Heart right ventricle (tissue), 16 donors: Measurements from ENCODE around the gene KIR3DL3. TPM values are rescaled to one million over a fixed set of nuclear protein-coding genes. Genes with fewer than 3 reads are reported as not detected.

Source experiments
- ATAC-seq, 8 donors: fragments of 200-7000 bp; cut with Tn5 transposase; one replicate each; pipeline ENCODE4 v1.9.1; 2020; ENCODE audit warnings: mild to moderate bottlenecking in 8 of 8, moderate library complexity in 8 of 8, moderate number of reproducible peaks in 1 of 8
- DNase-seq, 2 donors: peaks; one replicate each; pipeline ENCODE4 v3.0.0-alpha.2; 2020
- H3K27ac ChIP-seq, 10 donors: fragments of 200-600 bp; sonication (generic) in 2 of 10; one replicate each; pipeline versions ENCODE4 v1.5.0 to v1.8.0; 2020 to 2022; ENCODE audit warnings: mild to moderate bottlenecking in 3 of 10
- H3K27me3 ChIP-seq, 7 donors: fragments of 200-600 bp; one replicate each; pipeline ENCODE4 v1.8.0; 2021 to 2022; ENCODE audit warnings: mild to moderate bottlenecking in 2 of 7
- H3K36me3 ChIP-seq, 9 donors: fragments of 200-600 bp; sonication (generic) in 1 of 9; one replicate each; pipeline versions ENCODE4 v1.5.0 to v1.8.0; 2020 to 2022; ENCODE audit warnings: mild to moderate bottlenecking in 2 of 9
- H3K4me1 ChIP-seq, 9 donors: fragments of 200-600 bp; sonication (generic) in 1 of 9; one replicate each; pipeline versions ENCODE4 v1.5.0 to v1.8.0; 2020 to 2022; ENCODE audit warnings: mild to moderate bottlenecking in 4 of 9
- H3K4me3 ChIP-seq, 10 donors: fragments of 200-600 bp; sonication (generic) in 2 of 10; one replicate each; pipeline versions ENCODE4 v1.5.0 to v1.8.0; 2020 to 2022; ENCODE audit warnings: mild to moderate bottlenecking in 7 of 10, moderate library complexity in 2 of 10
- H3K9me3 ChIP-seq, 11 donors: fragments of 200-600 bp in 10 of 11; sonication (generic) in 2 of 11; one replicate each; pipeline versions ENCODE4 v1.5.0 to v1.8.0; 2013 to 2022; ENCODE audit warnings: mild to moderate bottlenecking in 2 of 11, control low read depth in 1 of 11, moderate library complexity in 1 of 11
- whole genome bisulfite sequencing, 2 donors: extraction: QIAGEN DNeasy Blood & Tissue Kit; methylation state at CpG; one replicate each; pipeline ENCODE4 v1.1.7; 2013; ENCODE audit warnings: inconsistent platforms in 1 of 2; 5-methylcytosine and 5-hydroxymethylcytosine counted together
- intact Hi-C, 10 donors: fragments of 100-400 bp; cut with DNase I; formaldehyde crosslinking; loops; one replicate each; pipeline versions ENCODE4 v1.11.1 to v1.14.2; 2022
- polyA plus RNA-seq, 2 donors: library from polyadenylated mRNA; stranded (reverse); fragments of 200-250 nt; gene quantifications; one replicate each; pipeline ENCODE4 v1.2.3, GENCODE V29; 2013
- total RNA-seq, 10 donors: library from RNA; stranded (reverse); fragmentation: NEBNext Ultra II Directional in 3 of 10; extraction: Animal tissue kit (Norgen Biotek cat#: 25700) in 3 of 10; gene quantifications; one replicate each; pipeline versions ENCODE4 v1.2.1 to v1.2.4, GENCODE V29; 2021 to 2023
- TF ChIP-seq, protein P1 (sequence below), 9 donors: fragments of 200-600 bp; sonication (generic) in 2 of 9; IDR thresholded peaks; one replicate each; pipeline versions ENCODE4 v1.5.0 to v1.8.0; 2021 to 2022; ENCODE audit warnings: antibody characterized with exemption in 9 of 9, mild to moderate bottlenecking in 5 of 9, moderate library complexity in 1 of 9
- donor health status: Arrhythmogenic right ventricular cardiomyopathy.
- donor health status: ischemic (EF 13 %, LVEDD 7.1; RV severe dilation, severe dysfunction).
- donor health status: healthy with polysubstance abuse.
- donor health status: DM: no; HTN: yes; CAD: no.
- donor health status: DM: no; HTN: no; CAD: no.
- donor health status: ischemic (EF 25% LVEDD 6.9; RV normal size, moderate dysfunction).
- donor health status: ischemic (EF 25% LVEDD 5.7; RV mildly dilated, moderate dysfunction).
- donor health status: healthy.
- donor health status: DM: yes; HTN: yes; CAD: no.
- donor health status: Ischemic cardiomyopathy.
- donor health status: ischemic (EF 35%, LVEDD 5.7; RV mildly dilated, moderate dysfunction).
- donor health status: nonischemic (EF 11% LVEDD 7.7; RV severe dilation, severe dysfunction).
- donor health status: DM: yes; HTN: yes; CAD: no.
- donor health status: PGD.
- donor health status: ischemic (EF 29% LVEDD 5.4; RV normal size, mild dysfunction).
- donor health status: nonischemic (EF 23%, LVEDD 6.1; RV moderate dilation, normal function).

KIR3DL3 gene
- total and polyA plus RNA-seq, 12 donors, result not detected

DNA sequence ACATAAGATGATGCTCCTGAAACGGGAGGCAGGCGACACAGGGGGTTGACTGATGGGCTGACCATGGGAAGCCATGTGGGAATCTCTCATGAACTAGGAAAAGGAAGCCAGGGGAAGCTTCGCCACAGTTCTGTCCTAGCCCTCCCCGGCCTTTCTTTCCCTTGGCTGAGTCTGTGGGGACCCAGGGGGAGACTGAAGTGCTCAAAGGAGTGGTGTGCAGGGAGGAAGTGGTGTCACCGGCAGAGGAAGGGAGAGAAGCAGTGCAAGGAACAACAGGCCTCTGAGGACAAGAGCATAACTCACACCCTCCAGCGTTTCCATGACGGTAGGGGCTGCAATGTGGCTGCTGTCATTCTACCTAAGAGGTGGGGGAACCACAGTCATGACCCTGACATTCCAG lies 1.1 kb downstream of the KIR3DL3 start:
- Histone ChIP-seq H3K36me3 (no peaks in the 10 kb centered on the region), H3K27me3 (peaks cover 0 to 5% (median 0%) of the 10 kb centered on the region in 7 donors), H3K4me1 (no peaks in the 10 kb centered on the region), H3K27ac (no peak overlapping the region), H3K4me3 (no peak overlapping the region), H3K9me3 (peaks cover 0 to 34% (median 20%) of the 10 kb centered on the region in 11 donors)
- intact Hi-C loops, result no loop called here
- no peak for DNase-seq
- no peak for ATAC-seq
- WGBS, 2 donors, result 80% methylated on average over 7 of the region's 7 CpGs
- TF ChIP-seq, protein P1, sequence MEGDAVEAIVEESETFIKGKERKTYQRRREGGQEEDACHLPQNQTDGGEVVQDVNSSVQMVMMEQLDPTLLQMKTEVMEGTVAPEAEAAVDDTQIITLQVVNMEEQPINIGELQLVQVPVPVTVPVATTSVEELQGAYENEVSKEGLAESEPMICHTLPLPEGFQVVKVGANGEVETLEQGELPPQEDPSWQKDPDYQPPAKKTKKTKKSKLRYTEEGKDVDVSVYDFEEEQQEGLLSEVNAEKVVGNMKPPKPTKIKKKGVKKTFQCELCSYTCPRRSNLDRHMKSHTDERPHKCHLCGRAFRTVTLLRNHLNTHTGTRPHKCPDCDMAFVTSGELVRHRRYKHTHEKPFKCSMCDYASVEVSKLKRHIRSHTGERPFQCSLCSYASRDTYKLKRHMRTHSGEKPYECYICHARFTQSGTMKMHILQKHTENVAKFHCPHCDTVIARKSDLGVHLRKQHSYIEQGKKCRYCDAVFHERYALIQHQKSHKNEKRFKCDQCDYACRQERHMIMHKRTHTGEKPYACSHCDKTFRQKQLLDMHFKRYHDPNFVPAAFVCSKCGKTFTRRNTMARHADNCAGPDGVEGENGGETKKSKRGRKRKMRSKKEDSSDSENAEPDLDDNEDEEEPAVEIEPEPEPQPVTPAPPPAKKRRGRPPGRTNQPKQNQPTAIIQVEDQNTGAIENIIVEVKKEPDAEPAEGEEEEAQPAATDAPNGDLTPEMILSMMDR (IDR thresholded peaks at IDR 0.05), result no peak

DNA sequence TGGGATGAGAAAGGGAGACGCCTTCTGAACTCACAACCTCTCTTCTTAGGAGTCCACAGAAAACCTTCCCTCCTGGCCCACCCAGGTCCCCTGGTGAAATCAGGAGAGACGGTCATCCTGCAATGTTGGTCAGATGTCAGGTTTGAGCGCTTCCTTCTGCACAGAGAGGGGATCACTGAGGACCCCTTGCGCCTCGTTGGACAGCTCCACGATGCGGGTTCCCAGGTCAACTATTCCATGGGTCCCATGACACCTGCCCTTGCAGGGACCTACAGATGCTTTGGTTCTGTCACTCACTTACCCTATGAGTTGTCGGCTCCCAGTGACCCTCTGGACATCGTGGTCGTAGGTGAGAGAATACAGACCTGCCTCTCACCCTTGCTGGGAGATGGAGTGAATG lies 3.3 kb downstream of the KIR3DL3 start:
- TF ChIP-seq, protein P1 (IDR thresholded peaks at IDR 0.05), result no peak
- DNase-seq (no peak), ATAC-seq (no peak)
- H3K4me1 ChIP-seq, result no peaks in the 10 kb centered on the region
- WGBS, 2 donors, result 65 to 76% methylated on average over 10 of the region's 10 CpGs
- H3K27ac ChIP-seq, result no peak overlapping the region
- H3K36me3 ChIP-seq, result no peaks in the 10 kb centered on the region
- peaks cover 0 to 5% (median 0%) of the 10 kb centered on the region in 7 donors for H3K27me3 ChIP-seq
- H3K9me3 ChIP-seq, result peaks cover 0 to 12% (median 0%) of the 10 kb centered on the region in 11 donors
- intact Hi-C loops, result no loop called here
- no peak overlapping the region for H3K4me3 ChIP-seq

DNA sequence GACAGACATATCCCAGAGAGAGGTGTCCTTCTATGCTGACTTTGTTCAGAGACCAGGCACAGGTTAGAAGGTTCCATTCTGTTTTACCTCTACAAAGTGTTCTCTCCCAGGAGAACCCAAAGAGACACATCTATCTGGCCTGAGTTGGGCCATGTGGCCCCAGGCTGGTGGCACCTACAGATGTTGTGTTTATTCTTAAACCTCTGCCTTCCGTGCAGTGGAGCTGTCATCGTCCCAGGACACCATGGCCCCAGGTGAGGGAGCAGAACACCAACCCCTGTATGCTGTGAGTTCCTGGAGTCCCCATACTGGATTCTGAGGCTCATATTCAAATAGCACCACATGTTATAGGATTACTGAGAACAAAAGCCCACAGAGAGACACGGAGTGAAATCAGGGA lies 3.9 kb downstream of the KIR3DL3 start:
- 42 to 50% methylated on average over 3 of the region's 3 CpGs for WGBS, 2 donors
- intact Hi-C loops, result no loop called here
- H3K27me3 ChIP-seq, result peaks cover 0 to 5% (median 0%) of the 10 kb centered on the region in 7 donors

DNA sequence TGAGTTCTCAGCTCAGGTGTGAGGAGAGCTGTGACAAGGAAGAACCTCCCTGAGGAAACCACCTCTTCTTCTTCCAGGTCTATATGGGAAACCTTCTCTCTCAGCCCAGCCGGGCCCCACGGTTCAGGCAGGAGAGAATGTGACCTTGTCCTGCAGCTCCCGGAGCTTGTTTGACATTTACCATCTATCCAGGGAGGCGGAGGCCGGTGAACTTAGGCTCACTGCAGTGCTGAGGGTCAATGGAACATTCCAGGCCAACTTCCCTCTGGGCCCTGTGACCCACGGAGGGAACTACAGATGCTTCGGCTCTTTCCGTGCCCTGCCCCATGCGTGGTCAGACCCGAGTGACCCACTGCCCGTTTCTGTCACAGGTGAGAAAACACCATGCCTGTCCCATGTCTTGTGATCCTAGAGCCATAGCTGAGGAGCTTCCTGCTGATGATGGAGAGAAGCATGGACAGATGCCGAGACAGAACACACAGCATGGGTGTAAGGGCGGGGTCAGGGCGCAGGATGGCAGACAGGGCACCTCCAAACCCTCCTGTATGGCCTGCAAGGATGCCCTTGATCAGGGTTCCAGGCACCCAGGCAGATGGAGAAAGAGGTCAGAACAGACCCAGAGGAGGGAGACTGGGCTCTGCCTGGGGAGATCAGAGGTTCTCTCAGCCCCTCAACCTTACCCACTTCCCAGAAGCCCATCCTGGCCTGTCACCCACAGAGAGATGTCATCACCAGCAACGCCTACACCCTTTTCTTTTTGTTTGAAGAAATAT lies 5.4 kb downstream of the KIR3DL3 start:
- intact Hi-C loops, result loop anchor here in 1 of 10 donors (10.0 kb wide), 1 partner anchor 115 kb away; no protein-coding TSS in a partner anchor
- Histone ChIP-seq H3K27me3 (peaks cover 0 to 5% (median 0%) of the 10 kb centered on the region in 7 donors), H3K4me3 (no peak overlapping the region), H3K9me3 (peaks cover 0 to 15% (median 0%) of the 10 kb centered on the region in 11 donors), H3K36me3 (no peaks in the 10 kb centered on the region), H3K27ac (no peak overlapping the region), H3K4me1 (no peaks in the 10 kb centered on the region)
- 64 to 68% methylated on average over 15 of the region's 15 CpGs for WGBS, 2 donors
- ATAC-seq (no peak), DNase-seq (no peak)
- TF ChIP-seq, protein P1 (IDR thresholded peaks at IDR 0.05), result no peak

More for the DNA sequence above, 3.9 kb downstream of the KIR3DL3 start:
- ATAC-seq (no peak), DNase-seq (no peak)
- no peaks in the 10 kb centered on the region for H3K4me1 ChIP-seq
- H3K9me3 ChIP-seq, result peaks cover 0 to 7% (median 0%) of the 10 kb centered on the region in 11 donors
- H3K36me3 ChIP-seq, result no peaks in the 10 kb centered on the region
- TF ChIP-seq, protein P1 (IDR thresholded peaks at IDR 0.05), result no peak
- no peak overlapping the region for H3K4me3 ChIP-seq
- H3K27ac ChIP-seq, result no peak overlapping the region
